ENCODE measurements around the gene OBI1.

- TF ChIP-seq CTCF (IDR thresholded peaks at IDR 0.05), result no peak
- TF ChIP-seq POLR2A (IDR thresholded peaks at IDR 0.05), result no peak
Measured at GRCh38 chr13:78662467-78662866, 3.5 kb upstream of the OBI1 start.
